Measurements from ENCODE around the gene CHI3L1. TPM values are rescaled to one million over a fixed set of nuclear protein-coding genes. Genes with fewer than 3 reads are reported as not detected.

The CHI3L1 gene
- total RNA-seq, 1 experiment from 2014 or later: not detected

- Histone ChIP-seq H3K23ac (ENCODE audit: insufficient read length, low read depth, low read length) (no peak overlapping the region), H3K9ac (ENCODE audit: extremely low read depth, insufficient read length, low read length) (no peak overlapping the region), H4K5ac (ENCODE audit: insufficient read length, low read depth, low read length) (no peak overlapping the region), H3K18ac (ENCODE audit: insufficient read length, low read depth, low read length) (no peak overlapping the region), H2AFZ (ENCODE audit: low read length) (no peak overlapping the region), H3K4ac (ENCODE audit: low read depth, low read length) (no peak overlapping the region), H4K8ac (replicated peaks; ENCODE audit: insufficient read length, low read depth, low read length) (no peak overlapping the region), H3K27me3 (ENCODE audit: insufficient read depth, low read length) (peaks cover 2% of the 10 kb centered on the region; the same call in 1 of the 2 replicates), H2BK5ac (ENCODE audit: insufficient read length, low read length) (no peak overlapping the region), H3K9me3 (ENCODE audit: control insufficient read depth, low read depth, low read length) (no peaks in the 10 kb centered on the region), H4K20me1 (ENCODE audit: control insufficient read depth, insufficient read depth, insufficient read length) (no peaks in the 10 kb centered on the region), H3K14ac (ENCODE audit: insufficient read depth, low read length) (no peak overlapping the region), H4K91ac (ENCODE audit: insufficient read length, low read depth, low read length) (no peak overlapping the region), H2BK120ac (ENCODE audit: low read depth, low read length, poor library complexity, severe bottlenecking) (no peak overlapping the region), H3K79me1 (ENCODE audit: insufficient read depth, low read depth, low read length, poor library complexity, severe bottlenecking) (no peaks in the 10 kb centered on the region), H3K56ac (ENCODE audit: insufficient read length, low read depth, low read length) (no peak overlapping the region), H3K4me2 (ENCODE audit: insufficient read depth, insufficient read length, low read length) (no peak overlapping the region), H2BK15ac (ENCODE audit: low read depth, low read length) (no peak overlapping the region), H3K23me2 (ENCODE audit: insufficient read length, low read depth, low read length, poor library complexity, severe bottlenecking) (no peaks in the 10 kb centered on the region), H3K4me1 (ENCODE audit: insufficient read depth, low read length) (no peaks in the 10 kb centered on the region), H2BK20ac (ENCODE audit: low read depth, low read length, poor library complexity, severe bottlenecking) (no peak overlapping the region), H3K79me2 (ENCODE audit: insufficient read depth, low read length) (no peaks in the 10 kb centered on the region), H2BK12ac (ENCODE audit: insufficient read length, low read depth, low read length) (no peak overlapping the region), H3K27ac (ENCODE audit: insufficient read length, low read depth, low read length) (no peak overlapping the region), H2AK5ac (ENCODE audit: insufficient read length, low read length) (no peak overlapping the region), H3T11ph (ENCODE audit: low read length) (no peak overlapping the region)
- Mint-ChIP-seq H3K4me3 (no peak overlapping the region), H3K36me3 (ENCODE audit: insufficient read depth in 1 of 3, low read depth in 3 of 3) (no peaks in the 10 kb centered on the region), H3K4me1 (peaks cover 2 to 7% of the 10 kb centered on the region in 2 experiments; a peak in 2 of 4 replicates), H3K27ac (peak overlapping the region in 1 of 3 experiments; percentile 63; a peak in 1 of 7 replicates), H3K9me3 (peaks cover 2 to 3% of the 10 kb centered on the region in 2 experiments; a peak in 3 of 5 replicates), H3K27me3 (ENCODE audit: low read depth) (peaks cover 24% of the 10 kb centered on the region)
- no CpG with 5 or more reads among the region's 8 CpGs for WGBS (ENCODE audit: extremely low coverage, insufficient read length, low lambda C conversion rate)
- no peak for DNase-seq
- TF ChIP-seq, protein P1, sequence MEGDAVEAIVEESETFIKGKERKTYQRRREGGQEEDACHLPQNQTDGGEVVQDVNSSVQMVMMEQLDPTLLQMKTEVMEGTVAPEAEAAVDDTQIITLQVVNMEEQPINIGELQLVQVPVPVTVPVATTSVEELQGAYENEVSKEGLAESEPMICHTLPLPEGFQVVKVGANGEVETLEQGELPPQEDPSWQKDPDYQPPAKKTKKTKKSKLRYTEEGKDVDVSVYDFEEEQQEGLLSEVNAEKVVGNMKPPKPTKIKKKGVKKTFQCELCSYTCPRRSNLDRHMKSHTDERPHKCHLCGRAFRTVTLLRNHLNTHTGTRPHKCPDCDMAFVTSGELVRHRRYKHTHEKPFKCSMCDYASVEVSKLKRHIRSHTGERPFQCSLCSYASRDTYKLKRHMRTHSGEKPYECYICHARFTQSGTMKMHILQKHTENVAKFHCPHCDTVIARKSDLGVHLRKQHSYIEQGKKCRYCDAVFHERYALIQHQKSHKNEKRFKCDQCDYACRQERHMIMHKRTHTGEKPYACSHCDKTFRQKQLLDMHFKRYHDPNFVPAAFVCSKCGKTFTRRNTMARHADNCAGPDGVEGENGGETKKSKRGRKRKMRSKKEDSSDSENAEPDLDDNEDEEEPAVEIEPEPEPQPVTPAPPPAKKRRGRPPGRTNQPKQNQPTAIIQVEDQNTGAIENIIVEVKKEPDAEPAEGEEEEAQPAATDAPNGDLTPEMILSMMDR (conservative IDR thresholded peaks at IDR 0.05): no peak
Measured at GRCh38 chr1:203199816-203200571, 13.5 kb upstream of the CHI3L1 start.
